ENCODE measurements around the gene STX18. TPM values are rescaled to one million over a fixed set of nuclear protein-coding genes. Genes with fewer than 3 reads are reported as not detected.

STX18 gene
- total and polyA plus RNA-seq, 2 of the 13 experiments (the other 11 are each of a cell fraction or from before 2014, with no cell fraction given) = 23.9 to 37.1 TPM

- TF ChIP-seq SNAPC2 (CRISPR knock-in tag; IDR thresholded peaks at IDR 0.05) (peak; percentile 84), TCF12 (IDR thresholded peaks at IDR 0.05) (no peak), TCF12 (CRISPR knock-in tag; IDR thresholded peaks at IDR 0.05) (peak; percentile 73; the same call in 1 of the 2 replicates), ZNF746 (CRISPR knock-in tag; IDR thresholded peaks at IDR 0.05) (no peak), NR0B2 (CRISPR knock-in tag; IDR thresholded peaks at IDR 0.05) (peak; percentile 81; the same call in 1 of the 2 replicates), ZNF720 (CRISPR knock-in tag; IDR thresholded peaks at IDR 0.05) (peak; percentile 94), HDAC6 (IDR thresholded peaks at IDR 0.05; ENCODE audit: low read depth, low read length) (no peak), YY1 (IDR thresholded peaks at IDR 0.05; ENCODE audit: insufficient read depth, insufficient replicate concordance, low read depth, low read length) (peak; percentile 88), TCF7 (IDR thresholded peaks at IDR 0.05; ENCODE audit: low read depth) (no peak), MAFG (CRISPR knock-in tag; IDR thresholded peaks at IDR 0.05) (0 out of 2 replicates have a peak, but pooled peaks have one; percentile 7), SMC3 (IDR thresholded peaks at IDR 0.05; ENCODE audit: low read length) (peak; percentile 24; the same call in 1 of the 2 replicates), HNF1A (IDR thresholded peaks at IDR 0.05; ENCODE audit: low read depth) (peak; percentile 35; the same call in 1 of the 2 replicates), HNF1A (CRISPR knock-in tag; IDR thresholded peaks at IDR 0.05; ENCODE audit: borderline replicate concordance) (peak; percentile 84), SNAI1 (CRISPR knock-in tag; IDR thresholded peaks at IDR 0.05; ENCODE audit: borderline replicate concordance) (peak; percentile 59; the same call in 1 of the 2 replicates), KLF9 (CRISPR knock-in tag; IDR thresholded peaks at IDR 0.05; ENCODE audit: low read depth) (peak; percentile 88), ZNF160 (CRISPR knock-in tag; IDR thresholded peaks at IDR 0.05) (peak; percentile 96), ZNF251 (CRISPR knock-in tag; IDR thresholded peaks at IDR 0.05) (peak; percentile 40; the same call in 1 of the 2 replicates), RORA (CRISPR knock-in tag; IDR thresholded peaks at IDR 0.05) (no peak), ZNF615 (CRISPR knock-in tag; IDR thresholded peaks at IDR 0.05; ENCODE audit: borderline replicate concordance) (peak; percentile 76; the same call in 1 of the 2 replicates), CEBPG (CRISPR knock-in tag; IDR thresholded peaks at IDR 0.05) (peak; percentile 68), ZNF513 (CRISPR knock-in tag; conservative IDR thresholded peaks at IDR 0.05) (0 out of 2 replicates have a peak, but pooled peaks have one; percentile 65)
Observed at GRCh38 chr4:4541661-4542570, at the start of gene STX18 (continued).

All from HepG2 (cell line).